Measurements from ENCODE around the gene NHLRC2.
A peak's percentile ranks its signal among the peaks of the same experiment; 100 is the strongest.
"Not testable (repeated sequence)": the region's sequence is repeated elsewhere in the genome, so short reads cannot be mapped to it uniquely, and the experiment has no call there.

Gene NHLRC2, protein sequence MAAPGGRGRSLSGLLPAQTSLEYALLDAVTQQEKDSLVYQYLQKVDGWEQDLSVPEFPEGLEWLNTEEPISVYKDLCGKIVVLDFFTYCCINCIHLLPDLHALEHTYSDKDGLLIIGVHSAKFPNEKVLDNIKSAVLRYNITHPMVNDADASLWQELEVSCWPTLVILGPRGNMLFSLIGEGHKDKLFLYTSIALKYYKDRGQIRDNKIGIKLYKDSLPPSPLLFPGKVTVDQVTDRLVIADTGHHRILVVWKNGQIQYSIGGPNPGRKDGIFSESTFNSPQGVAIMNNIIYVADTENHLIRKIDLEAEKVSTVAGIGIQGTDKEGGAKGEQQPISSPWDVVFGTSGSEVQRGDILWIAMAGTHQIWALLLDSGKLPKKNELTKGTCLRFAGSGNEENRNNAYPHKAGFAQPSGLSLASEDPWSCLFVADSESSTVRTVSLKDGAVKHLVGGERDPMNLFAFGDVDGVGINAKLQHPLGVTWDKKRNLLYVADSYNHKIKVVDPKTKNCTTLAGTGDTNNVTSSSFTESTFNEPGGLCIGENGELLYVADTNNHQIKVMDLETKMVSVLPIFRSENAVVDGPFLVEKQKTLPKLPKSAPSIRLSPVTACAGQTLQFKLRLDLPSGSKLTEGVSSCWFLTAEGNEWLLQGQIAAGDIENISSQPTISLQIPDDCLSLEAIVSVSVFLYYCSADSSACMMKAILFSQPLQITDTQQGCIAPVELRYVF

DNA sequence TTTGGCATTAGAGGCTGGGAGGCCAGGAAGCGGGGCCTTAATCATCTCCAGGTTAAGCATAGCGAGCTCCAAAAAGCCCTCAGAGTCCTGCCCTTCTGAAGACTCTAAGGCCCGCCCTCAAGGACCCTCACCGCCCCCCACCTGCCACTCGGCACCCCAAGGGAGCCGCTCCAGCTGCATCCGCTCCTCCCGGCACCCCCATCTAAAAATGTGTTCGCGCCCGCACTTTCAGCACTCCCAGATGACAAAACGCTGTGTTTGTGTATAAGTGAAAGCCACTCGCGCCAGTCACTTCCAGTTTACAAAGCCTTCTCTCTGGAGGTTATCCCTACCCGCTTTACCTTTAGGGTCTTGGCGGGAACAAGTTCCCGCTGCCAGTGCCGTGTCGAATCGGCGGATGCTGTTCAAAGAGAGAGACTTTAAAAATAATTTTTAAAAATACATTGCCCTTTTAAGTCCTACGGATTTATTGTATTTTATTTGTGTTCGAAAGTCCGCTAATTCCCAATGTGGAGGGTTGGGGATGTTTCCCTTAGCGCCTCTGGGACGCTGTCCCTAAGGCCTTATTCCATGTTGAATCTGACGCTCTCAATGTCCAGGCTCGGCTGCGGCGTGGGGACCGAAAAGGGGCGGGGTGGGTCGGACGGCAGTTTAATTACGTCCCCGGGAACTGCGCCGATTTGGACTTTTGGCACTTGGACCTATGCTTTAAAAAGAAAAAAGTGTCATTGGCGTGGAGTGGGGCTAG, at the start of gene NHLRC2, which contains the start of gene DCLRE1A:
Gene NHLRC2 (plus strand): TSS at position 649 of the 748 bp plus-strand sequence. CDS start 212 bp downstream, outside the sequence.
Gene DCLRE1A (minus strand): TSS at position 70 of the 748 bp plus-strand sequence. CDS start 900 bp downstream, outside the sequence.
- peak; percentile 68 for DNase-seq (ENCODE audit: low read depth)

DNA sequence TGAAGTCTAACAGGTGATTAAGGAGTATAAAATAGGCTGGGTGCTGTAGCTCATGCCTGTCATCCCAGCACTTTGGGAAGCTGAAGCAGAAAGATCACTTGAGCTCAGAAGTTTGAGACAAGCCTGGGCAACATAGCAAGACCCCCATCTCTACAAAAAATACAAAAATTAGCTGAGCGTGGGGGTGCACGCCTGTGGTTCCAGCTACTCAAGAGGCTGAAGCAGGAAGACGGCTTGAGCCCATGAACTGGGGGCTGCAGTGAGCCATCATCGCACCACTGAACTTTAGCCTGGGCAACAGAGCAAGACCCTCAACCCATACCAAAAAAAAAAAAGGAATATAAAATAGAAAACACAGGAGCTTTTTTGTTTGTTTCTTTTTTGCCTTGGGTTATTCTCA, 48.0 kb upstream of the NHLRC2 start:
- no peak for DNase-seq (ENCODE audit: low read depth)

DNA sequence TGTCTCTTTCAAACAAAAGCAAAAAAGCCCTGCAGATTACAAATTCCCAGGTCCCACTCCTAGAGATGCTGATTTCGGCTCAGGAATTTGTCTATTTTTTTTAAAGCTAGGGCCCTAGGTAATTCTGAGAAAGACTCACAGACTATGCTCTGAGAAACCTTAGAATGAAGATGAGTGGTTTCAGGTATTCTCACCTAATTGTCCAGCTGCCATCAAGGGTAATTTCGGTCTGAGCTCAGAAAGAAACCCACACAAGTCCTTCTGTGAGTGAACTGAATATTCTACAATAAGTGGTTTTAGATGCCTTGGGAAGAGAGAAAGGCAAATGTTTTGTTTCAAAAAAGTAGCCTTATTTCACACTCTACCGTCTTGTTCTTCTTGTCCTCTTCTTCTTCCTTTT, 46.3 kb upstream of the NHLRC2 start:
- DNase-seq (ENCODE audit: low read depth) = no peak

DNA sequence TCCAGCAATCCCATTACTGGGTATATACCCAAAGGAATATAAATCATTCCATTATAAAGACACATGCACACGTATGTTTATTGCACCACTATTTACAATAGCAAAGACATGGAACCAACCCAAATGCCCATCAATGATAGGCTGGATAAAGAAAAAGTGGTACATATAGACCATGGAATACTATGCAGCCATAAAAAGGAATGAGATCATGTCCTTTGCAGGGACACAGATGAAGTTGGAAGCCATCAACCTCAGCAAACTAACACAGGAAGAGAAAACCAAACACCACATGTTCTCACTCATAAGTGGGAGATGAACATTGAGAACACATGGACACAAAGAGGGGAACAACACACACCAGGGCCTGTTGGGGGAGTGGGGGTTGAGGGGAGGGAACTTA, 39.8 kb upstream of the NHLRC2 start:
- not testable (repeated sequence) for DNase-seq (ENCODE audit: low read depth)

DNA sequence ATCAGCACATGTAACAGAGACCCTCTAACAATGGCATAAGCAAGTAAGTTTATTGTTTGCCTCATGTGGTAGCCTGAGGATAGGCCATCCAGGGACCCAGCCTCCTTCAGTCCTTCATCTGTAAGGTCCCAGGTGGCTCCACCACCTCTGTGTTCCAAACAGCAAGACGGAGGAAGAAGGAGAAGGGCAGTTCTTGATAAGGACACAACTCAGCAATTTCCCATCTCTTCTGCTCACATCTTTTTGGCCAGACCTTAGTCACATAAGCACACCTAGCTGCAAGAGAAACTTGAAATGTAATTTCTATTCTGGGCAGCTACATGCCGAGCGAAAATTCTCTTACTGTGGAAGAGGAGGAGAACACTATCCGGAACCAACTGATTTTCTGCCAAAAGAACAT, 34.5 kb upstream of the NHLRC2 start:
- DNase-seq (ENCODE audit: low read depth) = no peak

DNA sequence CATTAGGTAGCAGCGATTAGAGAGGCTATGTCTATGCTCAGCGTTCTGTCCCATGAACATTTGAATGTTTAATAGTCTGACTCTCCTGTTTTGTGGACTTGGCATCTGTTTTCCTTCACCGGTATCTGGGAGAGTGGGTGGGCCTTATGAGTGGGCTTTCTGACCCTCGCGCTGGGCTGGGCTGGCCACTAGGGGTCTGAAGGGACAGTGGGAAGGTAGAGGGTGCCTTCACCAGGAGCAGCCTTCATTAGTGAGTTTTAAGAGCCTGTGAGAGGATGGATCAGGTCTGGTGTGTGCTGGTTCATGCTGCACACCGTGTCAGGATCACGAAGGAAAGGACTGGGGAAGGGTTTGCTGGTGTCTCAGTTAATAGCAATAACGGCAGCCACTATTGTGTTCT, 34.0 kb upstream of the NHLRC2 start:
- no peak for DNase-seq (ENCODE audit: low read depth)

DNA sequence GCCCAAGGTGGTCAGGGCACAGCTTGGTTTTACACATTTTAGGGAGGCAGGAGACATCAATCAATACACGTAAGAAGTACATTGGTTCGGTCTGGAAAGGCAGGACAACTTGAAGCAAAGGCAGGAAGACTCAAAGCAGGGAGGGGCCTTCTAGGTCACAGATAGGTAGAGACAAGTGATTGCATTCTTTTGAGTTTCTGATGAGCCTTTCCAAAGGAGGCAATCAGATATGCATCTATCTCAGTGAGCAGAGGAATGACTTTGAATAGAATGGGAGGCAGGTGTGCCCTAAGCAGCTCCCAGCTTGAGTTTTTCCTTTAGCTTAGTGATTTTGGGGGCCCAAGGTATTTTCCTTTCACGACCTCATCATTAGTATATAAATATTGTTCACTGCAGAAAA, 33.2 kb upstream of the NHLRC2 start:
- DNase-seq (ENCODE audit: low read depth) = not testable (repeated sequence)

DNA sequence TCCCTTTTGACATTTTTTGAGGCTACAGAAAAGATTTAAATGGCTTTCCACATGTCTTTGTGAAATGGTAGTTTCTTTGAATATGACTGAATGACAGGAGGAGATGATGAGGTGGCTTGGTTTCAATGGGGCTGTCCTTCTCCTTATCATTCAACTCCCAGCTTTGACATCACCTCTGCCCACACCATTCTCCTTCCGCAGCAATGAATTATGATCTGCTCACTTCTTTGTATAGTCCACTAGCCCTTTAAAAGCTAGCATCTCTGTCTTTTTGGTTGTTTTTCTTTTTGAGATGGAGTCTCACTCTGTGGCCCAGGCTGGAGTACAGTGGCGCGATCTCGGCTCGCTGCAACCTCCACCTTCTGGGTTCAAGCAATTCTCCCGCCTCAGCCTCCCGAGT, 32.3 kb upstream of the NHLRC2 start:
- no peak for DNase-seq (ENCODE audit: low read depth)

DNA sequence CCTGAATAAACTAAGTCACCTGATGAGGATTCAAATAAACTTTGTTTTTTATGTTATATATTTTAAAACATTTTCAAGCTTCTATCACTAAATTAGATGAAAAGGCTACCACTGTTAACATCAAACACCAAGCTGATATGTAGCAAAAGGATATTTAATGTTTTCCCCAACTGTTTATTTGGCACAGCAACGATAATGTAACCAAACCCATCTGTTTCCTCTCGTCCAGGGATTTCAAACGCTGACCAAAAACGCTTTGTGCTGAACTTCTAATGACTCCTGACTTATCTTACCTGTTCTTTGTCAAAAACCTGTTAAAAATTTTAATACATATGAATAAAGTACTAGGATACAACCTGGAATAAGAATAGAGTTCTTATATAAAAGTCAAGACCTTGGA, 31.1 kb upstream of the NHLRC2 start:
- DNase-seq (ENCODE audit: low read depth) = no peak

DNA sequence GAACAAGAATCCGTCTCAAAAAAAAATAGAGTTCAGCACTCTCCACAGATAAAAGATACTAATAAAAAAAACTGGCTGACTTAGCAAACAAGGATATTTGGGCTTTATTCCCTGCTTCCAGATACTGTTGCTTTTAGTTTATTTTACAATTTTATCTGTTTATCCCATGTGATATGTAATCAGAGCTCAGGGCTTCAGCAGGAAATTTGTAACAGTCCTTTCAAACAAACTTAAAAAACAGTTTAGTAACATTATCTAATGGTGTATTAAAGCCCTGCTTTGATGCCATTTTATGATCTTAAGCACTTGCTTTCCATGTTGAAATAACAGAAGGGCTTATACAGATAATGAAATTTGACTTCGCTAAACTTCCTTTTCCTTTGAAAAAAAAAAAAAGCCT, 28.7 kb upstream of the NHLRC2 start:
- no peak for DNase-seq (ENCODE audit: low read depth)

DNA sequence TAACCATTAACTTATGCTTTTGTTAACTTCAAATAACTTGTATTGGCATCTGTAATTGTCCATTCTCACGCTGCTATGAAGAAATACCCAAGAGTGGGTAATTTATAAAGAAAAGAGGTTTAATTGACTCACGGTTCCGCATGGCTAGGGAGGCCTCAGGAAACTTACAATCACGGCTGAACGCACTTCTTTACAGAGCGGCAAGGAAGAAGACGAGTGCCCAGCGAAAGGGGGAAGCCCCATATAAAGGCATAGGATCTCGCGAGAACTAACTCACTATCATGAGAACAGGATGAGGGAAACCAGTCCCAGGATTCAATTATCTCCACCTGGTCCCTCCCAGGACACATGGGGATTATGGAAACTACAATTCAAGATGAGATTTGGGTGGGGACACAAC, 25.9 kb upstream of the NHLRC2 start:
- DNase-seq (ENCODE audit: low read depth) = not testable (repeated sequence)

DNA sequence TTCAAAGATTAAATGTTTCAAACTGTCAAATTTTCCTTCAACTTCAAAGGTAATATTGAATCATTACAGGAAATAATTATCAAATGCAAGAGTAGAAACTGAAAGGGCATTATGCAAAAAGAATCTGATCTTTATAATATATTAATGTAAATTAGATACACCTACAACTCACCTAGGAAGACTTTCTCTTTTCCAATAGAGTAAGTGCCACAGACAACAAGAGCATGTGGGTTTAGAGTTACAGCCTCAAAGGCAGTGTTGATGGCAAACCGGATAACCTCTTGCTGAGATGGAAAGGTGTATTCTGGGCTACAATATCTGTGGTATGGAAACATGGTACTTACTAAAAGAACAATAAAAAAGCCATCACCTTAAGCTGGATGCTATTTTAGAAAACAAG, 12.3 kb upstream of the NHLRC2 start:
- no peak for DNase-seq (ENCODE audit: low read depth)

DNA sequence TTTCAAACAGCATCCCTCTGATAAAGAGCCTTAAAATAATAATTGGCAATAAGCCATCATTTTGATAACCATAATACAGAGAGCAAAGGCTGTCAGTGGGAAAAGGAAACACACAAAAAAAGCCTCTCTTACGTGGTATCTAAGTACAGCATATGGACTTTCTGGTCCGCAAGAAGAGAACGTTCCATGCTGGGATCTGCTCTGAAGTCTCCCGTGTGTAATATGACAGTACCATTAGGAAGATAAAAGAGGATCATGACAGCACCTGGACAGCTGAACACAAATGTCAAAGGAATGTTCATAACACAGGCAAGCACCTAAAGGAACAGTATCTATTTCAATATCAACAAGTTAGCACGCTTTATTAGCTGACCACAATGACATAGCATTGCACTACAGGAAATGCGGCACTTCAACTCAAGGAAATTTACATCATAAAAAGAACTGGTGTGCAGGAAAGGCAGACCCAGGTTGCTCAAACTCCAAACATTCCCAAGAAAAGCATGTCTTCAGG, 10.4 kb upstream of the NHLRC2 start:
- no peak for DNase-seq (ENCODE audit: low read depth)

DNA sequence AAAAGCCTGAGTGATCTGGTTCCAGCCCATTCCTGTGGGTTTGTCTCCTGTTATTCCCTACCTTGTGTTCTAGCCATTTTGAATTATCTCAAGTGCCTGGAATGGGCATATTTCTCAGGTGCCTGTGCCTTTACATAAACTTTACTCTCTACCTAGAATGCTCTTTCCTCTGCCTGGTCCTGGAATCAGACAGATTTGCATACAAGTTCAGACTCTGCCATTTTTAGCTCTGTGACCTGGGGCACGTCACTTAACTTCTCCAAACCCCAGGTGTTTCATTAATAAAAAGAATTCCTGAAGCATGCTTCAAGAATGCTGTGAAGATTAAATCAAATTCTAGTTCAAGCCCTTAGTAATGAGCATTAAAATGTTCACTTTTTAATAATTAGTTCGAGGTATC, 8.4 kb upstream of the NHLRC2 start:
- DNase-seq (ENCODE audit: low read depth) = no peak

DNA sequence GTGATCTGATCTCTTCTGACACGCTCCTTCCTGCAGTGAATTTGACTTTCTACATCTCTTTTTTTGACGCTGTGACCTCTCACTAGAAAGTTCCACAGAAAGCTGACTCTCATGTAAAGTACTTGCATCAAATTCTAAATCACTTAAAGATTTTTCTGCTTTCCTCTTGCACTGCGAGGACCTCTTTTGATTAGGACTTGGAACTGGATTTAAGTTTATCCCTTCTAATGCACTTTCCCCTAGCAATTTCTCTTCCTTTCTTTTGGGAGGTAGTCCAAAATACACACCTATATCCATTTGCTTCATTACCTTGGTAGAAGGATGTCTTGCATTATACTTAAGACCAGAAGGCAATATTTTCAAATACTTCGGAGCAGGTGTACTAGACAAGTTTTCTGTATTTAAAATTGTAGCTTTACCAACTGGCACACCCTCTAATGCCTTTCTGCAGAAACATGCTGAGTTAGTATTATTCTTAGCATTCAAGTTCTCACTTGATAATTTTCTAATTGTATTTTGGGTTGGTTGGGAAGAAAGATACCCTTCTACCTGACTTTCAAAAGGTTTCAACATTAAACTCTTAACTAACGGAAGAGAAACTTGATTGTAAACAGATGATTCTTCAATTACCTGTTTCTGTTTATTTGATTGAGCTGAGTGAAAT, 5.2 kb upstream of the NHLRC2 start:
- DNase-seq (ENCODE audit: low read depth) = no peak

DNA sequence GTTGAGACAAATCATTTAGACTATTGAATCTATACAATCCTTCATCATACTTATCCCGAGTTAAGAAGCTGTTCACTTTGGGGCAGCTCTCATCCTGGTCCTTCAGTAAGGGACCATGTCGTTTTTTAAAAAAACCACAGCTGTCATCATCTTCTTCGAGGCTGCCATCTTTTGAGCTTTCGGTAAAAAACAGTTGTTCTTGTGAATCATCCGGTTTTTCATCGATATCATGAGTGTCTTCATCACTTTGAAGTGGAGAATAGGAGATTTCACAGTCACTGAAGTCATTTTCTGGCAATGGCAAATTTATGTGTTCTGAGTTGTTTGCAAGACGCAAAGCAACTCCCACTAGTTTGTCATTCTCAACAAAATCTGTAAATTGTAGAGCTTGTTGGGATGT, 4.5 kb upstream of the NHLRC2 start:
- DNase-seq (ENCODE audit: low read depth) = no peak

DNA sequence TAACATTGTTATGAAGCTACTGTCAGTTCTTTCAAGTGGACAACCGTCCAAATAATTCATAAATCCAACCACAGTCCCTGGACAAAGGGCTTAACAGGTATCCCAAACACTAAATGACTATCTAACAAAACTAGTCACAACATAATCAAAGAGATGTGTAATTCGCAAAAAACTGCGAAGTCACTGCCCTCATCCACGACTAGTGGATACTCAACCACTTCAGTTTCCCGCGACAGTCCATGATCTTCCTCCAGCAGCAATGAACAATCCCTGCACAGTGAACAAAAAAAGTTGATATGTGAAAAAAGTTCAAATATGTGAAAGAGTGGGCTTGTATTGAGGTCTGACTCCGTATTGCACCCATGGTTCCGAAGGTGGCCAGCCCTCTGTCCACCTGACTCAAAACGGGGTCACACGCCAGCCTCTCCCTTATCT, 866 bp upstream of the NHLRC2 start:
- no peak for DNase-seq (ENCODE audit: low read depth)

DNA sequence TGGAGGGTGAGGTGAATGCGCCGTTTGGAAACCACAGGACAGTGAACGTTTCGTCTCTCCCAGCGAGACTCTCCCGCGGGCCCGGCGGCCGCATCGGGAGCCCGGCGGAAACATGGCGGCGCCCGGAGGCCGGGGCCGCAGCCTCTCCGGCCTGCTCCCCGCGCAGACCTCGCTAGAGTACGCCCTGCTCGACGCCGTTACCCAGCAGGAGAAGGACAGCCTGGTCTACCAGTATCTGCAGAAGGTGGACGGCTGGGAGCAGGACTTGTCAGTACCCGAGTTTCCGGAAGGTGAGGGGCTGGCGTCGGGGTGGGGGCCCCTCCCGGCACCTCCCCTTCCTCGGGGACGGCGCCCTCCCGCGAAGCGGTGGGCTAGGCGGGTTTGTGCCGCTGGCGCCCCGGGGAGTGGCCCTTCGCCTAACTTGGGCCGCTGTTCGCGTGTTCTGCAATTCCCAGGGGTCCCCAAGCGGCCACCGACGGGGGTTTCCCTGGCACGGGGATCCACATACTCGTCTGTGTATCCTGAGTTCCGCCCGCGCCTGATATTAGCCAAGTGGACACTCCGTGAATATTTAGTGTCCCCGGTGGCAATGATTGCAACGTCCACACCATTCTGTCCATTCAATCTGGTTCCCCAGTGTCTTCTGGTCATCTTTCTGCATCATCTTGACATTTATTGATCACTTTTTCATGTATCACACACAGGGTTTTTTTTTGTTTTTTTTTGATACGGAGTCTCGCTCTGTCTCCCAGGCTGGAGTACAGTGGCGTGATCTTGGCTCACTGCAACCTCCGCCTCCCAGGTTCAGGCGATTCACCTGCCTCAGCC, 514 bp downstream of the NHLRC2 start:
- DNase-seq (ENCODE audit: low read depth) = no peak

DNA sequence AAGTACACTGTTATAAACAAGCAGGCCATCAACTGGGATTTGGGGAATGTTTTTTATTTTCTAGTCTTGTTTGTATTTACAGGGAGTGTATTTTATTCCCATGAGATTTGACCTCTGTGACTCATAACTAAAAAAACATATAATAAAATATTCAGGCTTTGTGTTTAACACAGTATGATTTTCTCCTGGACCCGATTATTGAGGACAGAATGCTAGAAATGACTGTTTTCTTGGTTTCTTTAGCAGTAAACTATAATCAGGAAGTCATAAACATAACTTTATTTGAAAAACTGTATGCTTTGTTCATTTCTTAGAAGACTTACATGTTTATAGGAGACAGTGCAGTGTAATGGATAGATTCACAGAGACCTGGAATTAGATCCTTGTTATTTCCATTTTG, 2.1 kb downstream of the NHLRC2 start:
- DNase-seq (ENCODE audit: low read depth) = no peak

DNA sequence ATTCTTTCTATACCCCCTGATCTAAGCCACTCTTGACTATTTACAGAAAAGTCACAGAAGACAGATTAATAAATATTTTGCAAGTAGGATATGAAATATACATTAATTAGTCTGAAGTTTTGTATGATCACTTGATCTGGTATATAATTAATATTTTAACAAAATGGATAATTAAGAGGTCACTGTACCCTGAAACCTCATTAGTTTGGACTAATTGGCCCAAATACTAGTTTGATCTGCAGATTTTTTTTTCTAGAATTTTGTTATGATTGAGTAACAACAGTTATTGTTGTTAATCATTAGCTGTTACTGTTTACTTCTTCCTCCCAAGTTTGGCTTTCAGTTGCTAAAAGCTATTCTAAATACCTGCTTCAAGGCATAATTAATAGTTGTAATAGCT, 2.7 kb downstream of the NHLRC2 start:
- no peak for DNase-seq (ENCODE audit: low read depth)

DNA sequence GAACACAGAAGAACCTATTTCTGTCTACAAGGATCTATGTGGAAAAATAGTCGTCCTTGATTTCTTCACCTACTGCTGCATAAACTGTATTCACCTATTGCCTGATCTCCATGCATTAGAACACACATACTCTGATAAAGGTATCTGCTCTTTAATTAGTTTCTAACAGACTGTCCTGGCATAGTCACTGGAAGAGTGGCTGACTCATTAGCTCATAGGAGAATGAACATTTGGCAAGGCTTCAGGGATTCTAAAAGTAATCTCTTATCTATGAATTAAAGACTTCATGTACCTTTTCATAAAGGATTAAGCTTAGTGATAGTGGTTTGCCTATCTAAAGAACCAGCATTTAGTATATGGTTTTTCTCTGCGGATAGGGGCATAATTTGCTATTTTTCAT, 4.1 kb downstream of the NHLRC2 start:
- DNase-seq (ENCODE audit: low read depth) = no peak

All from HS-5 (cell line).